ENCODE measurements around the gene SSBP1.
"Not testable (repeated sequence)": the region's sequence is repeated elsewhere in the genome, so short reads cannot be mapped to it uniquely, and the experiment has no call there.

SSBP1 gene

GRCh38 chr7:141737836-141738591, at the start of gene SSBP1:
Gene SSBP1 (plus strand): TSS chr7:141738358. CDS start chr7:141739167, 809 bp downstream.
- peak; percentile 75 to 97 for DNase-seq

DNA sequence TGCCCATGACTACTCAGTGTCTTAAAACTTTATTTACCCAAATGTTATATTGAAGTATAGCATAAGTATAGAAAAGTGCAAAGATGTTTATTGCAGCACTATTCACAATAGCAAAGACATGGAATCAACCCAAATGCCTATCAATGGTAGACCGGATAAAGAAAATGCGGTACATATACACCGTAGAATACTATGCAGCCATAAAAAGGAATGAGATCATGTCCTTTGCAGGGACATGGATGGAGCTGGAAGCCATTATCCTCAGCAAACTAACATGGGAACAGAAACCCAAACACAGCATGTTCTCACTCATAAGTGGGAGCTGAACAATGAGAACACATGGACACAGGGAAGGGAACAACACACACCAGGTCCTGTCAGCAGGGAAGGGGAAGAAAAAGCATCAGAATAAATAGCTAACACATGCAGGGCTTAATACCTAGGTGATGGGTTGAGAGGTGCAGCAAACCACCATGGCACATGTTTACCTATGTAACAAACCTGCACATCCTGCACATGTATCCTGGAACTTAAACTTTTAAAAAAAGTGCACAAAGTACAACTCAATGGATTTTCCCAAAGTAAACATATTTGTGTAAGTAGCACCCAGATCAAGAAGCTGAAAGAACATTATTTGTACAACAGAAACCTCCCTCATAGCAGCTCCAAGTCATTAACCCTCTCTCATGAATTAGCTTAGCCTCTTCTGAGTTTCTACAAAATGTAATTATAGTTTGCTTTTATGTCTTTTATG, 48.9 kb upstream of the SSBP1 start:
- DNase-seq: not testable (repeated sequence)

DNA sequence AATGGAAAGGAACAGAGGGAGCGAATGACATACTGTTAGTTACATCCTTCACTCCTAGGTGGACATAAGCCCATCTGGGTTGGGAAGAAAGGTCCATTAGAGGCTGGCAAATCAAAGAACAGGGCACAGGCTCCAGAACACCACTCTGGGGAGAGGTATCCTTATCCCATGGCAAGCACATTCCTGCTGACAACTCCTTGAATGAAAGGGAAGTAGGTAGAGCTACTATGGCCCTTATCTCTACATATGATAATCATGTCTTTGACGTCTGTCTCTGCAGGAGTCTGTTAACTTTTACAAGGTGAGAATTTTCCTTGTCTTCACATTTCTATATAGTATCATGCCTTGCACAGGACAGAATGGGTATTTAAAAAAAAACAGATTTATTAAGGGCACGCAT, 46.6 kb upstream of the SSBP1 start:
- DNase-seq: no peak

DNA sequence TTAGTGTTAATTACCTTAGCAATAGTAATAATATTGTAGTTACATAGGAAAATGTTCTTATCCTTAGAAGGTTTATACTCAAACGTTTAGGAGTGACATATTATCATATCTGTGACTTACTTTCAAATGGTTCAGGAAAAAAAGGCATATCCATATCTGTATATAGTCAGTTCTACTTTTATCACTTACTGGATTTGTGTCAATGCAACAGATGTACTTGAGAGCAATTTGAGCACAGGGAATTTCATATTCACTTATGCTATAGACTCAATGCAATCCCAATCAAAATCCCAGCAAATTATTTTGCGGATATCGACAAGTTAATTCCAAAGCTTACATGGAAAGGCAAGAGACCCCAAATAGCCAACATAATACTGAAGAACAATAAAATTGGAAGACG, 46.2 kb upstream of the SSBP1 start:
- DNase-seq: no peak

GRCh38 chr7:141693082-141693481, 45.1 kb upstream of the SSBP1 start:
- DNase-seq: no peak

GRCh38 chr7:141695803-141696289, 42.3 kb upstream of the SSBP1 start:
- DNase-seq: no peak

GRCh38 chr7:141696348-141696747, 41.8 kb upstream of the SSBP1 start:
- no peak for DNase-seq

DNA sequence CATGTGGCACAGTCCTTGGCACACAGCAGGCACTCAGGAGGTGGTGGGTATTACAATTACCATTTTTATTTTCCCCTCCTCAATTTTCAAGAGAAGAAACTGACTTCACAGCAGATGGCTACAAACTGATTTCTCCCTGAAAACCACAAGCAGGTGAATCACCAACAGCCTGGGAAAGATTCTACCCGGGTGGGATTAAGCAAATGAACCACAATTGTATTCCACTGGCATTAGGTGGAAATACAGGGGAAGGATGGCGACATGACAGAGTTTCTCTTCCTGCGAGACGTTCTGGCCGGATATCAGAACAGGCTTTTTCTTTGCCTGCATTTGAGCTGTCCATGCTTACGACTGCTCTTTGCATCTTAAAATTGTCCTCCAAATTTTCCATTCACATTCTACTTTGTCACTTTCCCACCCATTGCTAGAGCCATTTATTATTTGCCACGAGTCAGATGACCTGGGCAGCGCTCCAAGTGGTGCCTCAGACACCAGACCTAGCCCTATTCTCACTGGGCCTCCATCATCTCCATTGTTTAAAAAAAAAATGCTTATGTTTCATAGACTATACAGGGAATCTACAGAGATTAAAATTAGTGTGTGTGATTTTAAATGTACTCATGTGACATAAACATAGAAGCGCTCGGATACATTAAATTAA, 40.8 kb upstream of the SSBP1 start:
- DNase-seq: no peak

GRCh38 chr7:141698247-141699015, 39.7 kb upstream of the SSBP1 start:
- DNase-seq: peak in 1 of 2 donors; percentile 22

DNA sequence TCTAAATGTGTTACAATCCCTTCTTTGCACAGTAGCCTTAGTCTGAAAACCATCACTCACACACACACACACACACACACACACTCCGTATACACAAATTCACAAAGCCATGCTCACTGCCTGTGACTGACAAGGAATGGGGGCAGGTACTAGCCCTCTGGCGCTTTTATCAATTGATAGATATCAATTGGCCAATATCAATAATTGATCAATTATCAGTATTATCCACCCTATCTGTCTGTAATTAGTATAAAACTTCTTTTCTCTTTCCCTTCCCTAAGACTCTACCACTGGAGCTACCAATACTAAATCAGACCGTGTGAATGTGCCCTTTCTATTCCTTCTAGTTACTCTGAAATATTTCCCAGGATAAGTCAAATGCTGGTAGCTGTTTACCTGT, 38.3 kb upstream of the SSBP1 start:
- DNase-seq: no peak

- no peak for DNase-seq
These were observed 37.8 kb upstream of the SSBP1 start for GRCh38 chr7:141700296-141700847.

DNA sequence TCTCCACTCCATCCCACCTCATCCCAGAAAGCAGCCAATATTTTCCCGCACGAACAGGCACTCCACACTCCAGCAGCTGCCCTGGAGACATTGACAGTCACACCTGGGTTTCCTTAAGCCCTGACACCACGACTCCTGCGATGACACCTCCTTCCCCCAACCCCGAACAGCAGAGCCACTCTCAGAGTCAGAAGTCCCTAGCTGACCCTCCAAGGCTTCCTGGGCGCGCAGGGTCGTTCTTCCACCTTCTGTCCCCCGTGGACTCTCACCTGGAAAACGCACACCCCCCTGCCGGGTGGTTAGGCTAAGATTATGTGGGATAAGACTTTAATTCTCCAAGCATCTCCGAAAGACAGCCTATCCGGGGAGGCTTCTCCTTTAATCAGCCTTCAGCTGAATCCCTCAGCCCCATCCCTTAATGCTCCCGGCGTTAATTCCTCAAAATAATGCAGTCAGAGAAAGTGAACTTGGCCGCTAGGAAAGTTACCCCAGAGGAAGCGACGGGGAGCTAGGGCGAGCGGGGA, 37.2 kb upstream of the SSBP1 start:
- DNase-seq: no peak

DNA sequence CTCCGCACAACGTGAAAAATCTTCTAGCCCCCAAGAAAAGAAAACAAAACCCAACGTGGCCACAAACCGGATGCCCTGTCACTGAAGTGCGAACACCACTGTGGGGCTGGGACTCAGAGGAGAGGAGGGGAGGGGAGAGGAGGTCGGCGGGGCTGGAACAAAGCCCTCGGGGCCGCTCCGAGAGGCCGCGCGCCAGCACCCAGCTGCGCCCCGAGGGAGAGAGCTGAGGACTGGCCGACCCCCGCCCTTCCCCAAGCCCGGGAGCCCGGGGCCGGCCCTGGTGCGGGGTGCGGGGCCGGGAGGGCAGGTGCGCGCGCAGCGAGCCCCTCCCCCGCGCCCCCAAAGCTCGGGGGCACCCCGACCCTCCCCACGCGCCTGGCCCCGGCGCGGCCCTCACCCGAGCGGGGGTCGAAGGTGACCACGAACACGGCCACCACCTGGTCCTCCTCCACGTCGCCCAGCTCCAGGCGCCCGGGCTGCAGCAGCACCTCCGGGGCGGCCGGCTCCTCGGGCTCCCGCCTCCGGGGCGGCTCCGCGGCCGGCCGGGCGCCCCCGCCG, 36.6 kb upstream of the SSBP1 start:
- DNase-seq: peak; percentile 33 to 35

DNA sequence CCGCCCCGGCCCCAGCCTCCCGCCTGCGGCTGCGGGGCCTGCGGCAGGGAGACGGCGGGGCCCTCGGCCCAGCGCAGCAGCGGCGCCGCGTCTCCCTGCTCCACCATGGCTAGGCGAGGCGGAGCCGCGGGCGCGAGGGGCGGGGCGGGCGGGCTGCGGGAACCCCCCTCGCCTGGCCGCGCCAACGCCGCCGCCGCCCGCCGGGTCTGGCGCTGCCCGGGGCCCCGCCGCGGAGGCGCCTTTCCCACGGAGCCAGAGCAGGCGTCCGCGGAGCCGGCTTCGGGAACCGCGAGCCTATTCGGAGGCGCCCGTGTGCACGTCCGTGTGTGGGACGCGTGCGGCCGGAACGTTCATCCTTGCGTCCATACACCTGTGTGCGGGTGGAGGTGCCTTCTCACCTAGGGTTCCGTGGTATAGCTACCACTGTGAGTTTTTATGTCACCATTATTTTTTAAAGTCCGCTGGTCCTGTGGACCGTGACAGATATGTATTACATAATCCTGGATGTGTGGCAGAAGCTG, 36.1 kb upstream of the SSBP1 start, which contains the start of gene DENND11:
TSS of gene DENND11 (minus strand) at position 120 of the 521 bp plus-strand sequence. CDS start at position 107, 13 bp downstream.
- DNase-seq: peak; percentile 10 to 32

GRCh38 chr7:141702892-141703291, 35.3 kb upstream of the SSBP1 start:
- DNase-seq: no peak

DNA sequence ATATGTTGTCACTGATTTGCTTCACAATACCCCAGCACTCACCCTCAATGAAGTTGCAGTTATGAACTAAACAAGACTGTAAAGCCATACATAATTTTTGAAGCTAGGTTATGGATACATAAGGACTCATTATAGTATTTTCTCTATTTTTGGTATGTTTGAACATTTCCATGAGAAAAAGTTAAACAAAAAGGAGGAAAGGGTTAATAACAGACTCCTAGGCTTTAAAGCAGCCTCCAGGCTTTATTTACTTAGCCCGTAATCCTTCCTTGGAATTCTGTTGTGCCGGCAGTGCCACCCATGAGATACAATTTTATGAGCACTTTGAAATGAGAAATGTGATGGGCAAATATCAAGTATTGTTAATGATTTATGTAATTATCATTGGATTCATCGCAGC, 34.0 kb upstream of the SSBP1 start:
- DNase-seq: no peak

DNA sequence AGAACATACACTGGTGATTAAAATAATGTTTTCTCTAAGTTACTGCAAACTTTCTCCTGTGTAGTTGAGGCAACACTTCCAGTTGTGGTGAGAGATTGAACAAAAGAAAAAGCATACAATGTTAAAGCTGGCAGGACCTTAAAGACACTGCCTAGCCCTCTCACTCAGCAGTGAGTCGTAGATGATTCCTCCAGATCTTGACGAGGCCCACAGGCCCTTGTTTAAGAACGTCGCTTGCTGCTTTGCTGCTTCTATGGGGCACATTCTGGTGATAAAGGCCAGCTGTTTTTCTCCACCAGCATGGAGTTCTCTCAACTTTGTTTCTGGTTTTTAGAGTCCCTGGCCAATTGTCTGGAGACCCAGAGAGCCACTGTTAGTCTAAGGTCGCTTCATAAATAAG, 33.4 kb upstream of the SSBP1 start:
- DNase-seq: no peak

DNA sequence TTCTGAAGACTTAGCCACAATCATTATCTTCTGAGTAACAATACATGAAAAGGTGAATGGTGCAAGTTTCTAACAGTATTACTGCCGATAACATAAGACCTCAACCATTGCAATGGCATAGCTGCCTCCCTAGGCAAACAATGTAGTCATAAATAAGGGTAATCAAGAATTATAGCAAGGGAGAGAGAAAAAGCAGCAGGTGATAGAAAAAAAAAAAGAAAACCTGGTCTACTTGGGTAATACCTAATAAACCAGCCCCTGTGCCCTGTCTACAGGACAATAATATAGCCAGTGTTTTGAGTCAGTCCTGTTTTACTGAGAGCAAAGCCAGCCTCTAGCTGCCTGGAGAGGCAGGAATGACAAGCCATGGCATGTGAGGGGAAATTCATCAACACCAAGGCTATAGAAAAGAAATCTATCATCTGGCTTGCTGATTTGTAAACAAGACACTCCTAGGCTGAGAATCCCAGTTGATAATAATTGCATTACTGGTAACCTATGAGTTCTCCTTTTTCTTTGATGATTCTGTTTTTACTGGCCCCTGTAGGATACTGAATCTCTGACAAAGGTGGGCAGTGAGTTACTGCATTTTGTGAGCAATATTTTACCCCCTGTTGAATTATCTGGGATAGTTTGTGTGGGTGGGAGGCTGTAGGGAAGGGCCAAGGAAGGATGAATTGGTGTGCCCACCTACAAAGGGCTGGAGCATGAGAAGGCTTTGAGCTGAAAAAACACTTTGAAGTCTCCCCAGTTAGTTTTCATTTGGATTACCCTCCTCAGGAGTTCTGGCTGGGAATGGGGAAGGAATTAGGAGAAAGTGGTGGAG, 31.7 kb upstream of the SSBP1 start:
- DNase-seq: no peak

DNA sequence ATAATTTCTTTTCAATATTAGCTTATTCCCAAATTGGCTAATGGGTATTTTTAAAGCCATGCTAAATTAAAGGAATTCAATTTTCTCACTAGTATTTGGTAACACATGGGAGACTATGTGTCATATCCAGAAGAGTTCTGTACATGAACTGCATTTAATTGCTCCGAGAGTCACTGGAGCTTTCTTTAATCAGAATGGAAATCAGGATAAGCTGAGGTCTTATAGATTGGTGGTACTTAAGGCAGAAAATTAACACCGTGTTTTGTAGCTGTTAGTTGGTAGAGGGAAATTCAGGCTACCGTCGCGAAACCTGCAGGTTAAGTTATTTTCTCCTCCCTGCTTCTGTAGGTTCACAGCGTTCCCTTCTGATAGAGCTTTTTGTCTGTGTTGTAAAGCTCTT, 29.8 kb upstream of the SSBP1 start, which contains the start of gene WEE2:
TSS of gene WEE2 (plus strand) at position 3 of the 400 bp plus-strand sequence. CDS start 406 bp downstream, outside the sequence.
- no peak for DNase-seq

GRCh38 chr7:141709318-141709717, 28.8 kb upstream of the SSBP1 start:
- no peak for DNase-seq
